ENCODE results near the gene SHD.
"Not testable (repeated sequence)": the region's sequence is repeated elsewhere in the genome, so short reads cannot be mapped to it uniquely, and the experiment has no call there.

Gene SHD

GRCh38 chr19:4278010-4278409, 1.1 kb upstream of the SHD start:
- H3K4me3 Mint-ChIP-seq = peak overlapping the region; percentile 83

DNA sequence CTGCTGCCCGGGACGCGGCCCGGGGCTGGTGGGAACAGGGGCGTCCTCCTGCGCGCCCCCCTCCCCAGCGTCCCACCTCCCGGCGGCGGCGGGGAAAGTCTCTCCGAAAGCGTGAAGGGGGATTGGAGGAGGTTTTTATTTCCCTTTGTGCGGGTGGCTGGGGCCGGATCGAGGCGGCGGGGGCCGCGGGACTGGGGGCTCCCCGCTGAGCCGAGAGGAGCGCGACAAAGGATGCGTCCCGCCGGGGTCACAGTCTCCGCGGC, 132 bp downstream of the SHD start:
- no peak for DNase-seq
- no peak overlapping the region for H3K27ac Mint-ChIP-seq
- TF ChIP-seq, protein P1, sequence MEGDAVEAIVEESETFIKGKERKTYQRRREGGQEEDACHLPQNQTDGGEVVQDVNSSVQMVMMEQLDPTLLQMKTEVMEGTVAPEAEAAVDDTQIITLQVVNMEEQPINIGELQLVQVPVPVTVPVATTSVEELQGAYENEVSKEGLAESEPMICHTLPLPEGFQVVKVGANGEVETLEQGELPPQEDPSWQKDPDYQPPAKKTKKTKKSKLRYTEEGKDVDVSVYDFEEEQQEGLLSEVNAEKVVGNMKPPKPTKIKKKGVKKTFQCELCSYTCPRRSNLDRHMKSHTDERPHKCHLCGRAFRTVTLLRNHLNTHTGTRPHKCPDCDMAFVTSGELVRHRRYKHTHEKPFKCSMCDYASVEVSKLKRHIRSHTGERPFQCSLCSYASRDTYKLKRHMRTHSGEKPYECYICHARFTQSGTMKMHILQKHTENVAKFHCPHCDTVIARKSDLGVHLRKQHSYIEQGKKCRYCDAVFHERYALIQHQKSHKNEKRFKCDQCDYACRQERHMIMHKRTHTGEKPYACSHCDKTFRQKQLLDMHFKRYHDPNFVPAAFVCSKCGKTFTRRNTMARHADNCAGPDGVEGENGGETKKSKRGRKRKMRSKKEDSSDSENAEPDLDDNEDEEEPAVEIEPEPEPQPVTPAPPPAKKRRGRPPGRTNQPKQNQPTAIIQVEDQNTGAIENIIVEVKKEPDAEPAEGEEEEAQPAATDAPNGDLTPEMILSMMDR (IDR thresholded peaks at IDR 0.05) = no peak
- peaks cover 70% of the 10 kb centered on the region for H3K27me3 Mint-ChIP-seq (ENCODE audit: low read depth, poor library complexity)
- no peaks in the 10 kb centered on the region for H3K9me3 Mint-ChIP-seq
- peak overlapping the region; percentile 48 for H3K4me3 Mint-ChIP-seq
- H3K4me1 Mint-ChIP-seq = peaks cover 11% of the 10 kb centered on the region
- H3K36me3 Mint-ChIP-seq (ENCODE audit: low read depth) = no peaks in the 10 kb centered on the region

More at GRCh38 chr19:4278010-4278409, 1.1 kb upstream of the SHD start:
- Mint-ChIP-seq H3K27ac (no peak overlapping the region), H3K36me3 (ENCODE audit: low read depth) (no peaks in the 10 kb centered on the region), H3K4me1 (peaks cover 11% of the 10 kb centered on the region), H3K9me3 (no peaks in the 10 kb centered on the region), H3K27me3 (ENCODE audit: low read depth, poor library complexity) (peaks cover 59% of the 10 kb centered on the region)
- DNase-seq = no peak
- TF ChIP-seq, protein P1 (IDR thresholded peaks at IDR 0.05) = no peak

DNA sequence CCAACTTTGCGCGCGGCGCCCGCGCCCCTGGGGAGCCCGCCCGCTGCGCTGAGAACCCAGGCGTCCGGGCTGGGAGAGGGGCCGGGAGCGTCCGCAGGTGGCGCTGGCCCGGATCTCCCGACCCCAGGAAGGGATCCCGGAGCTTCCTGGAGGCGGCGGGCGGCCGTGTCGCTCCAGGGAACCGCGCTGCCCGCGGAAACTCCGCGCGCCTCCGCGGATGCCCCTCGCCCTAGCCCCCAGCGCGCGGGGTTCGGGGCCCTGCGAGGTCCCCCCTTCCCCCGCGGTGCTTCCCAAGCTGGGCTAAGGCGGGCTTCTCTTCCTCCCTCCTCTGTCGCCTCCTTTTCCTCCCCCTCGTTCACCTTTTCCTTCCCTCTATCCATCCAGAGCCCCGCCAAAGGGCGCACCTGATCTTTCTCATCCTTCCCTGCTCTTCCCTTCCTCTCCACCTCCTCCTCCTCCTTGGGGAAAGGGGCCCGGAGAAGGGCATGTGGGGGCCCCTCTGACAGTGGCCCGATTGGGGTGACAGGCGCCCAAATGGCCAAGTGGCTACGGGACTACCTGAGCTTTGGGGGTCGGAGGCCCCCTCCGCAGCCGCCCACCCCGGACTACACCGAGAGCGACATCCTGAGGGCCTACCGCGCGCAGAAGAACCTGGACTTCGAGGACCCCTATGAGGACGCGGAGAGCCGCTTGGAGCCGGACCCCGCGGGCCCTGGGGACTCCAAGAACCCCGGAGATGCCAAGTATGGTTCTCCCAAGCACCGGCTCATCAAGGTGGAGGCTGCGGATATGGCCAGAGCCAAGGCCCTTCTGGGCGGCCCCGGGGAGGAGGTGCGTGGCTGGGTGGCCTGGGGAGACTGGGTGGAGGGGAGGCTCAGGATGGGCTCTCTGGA, 710 bp downstream of the SHD start:
- Mint-ChIP-seq H3K9me3 (no peaks in the 10 kb centered on the region), H3K27me3 (ENCODE audit: low read depth, poor library complexity) (peaks cover 76% of the 10 kb centered on the region), H3K4me1 (peaks cover 15% of the 10 kb centered on the region), H3K36me3 (ENCODE audit: low read depth) (no peaks in the 10 kb centered on the region), H3K4me3 (peak overlapping the region; percentile 84), H3K27ac (no peak overlapping the region)
- TF ChIP-seq, protein P1 (IDR thresholded peaks at IDR 0.05) = no peak
- DNase-seq = no peak

DNA sequence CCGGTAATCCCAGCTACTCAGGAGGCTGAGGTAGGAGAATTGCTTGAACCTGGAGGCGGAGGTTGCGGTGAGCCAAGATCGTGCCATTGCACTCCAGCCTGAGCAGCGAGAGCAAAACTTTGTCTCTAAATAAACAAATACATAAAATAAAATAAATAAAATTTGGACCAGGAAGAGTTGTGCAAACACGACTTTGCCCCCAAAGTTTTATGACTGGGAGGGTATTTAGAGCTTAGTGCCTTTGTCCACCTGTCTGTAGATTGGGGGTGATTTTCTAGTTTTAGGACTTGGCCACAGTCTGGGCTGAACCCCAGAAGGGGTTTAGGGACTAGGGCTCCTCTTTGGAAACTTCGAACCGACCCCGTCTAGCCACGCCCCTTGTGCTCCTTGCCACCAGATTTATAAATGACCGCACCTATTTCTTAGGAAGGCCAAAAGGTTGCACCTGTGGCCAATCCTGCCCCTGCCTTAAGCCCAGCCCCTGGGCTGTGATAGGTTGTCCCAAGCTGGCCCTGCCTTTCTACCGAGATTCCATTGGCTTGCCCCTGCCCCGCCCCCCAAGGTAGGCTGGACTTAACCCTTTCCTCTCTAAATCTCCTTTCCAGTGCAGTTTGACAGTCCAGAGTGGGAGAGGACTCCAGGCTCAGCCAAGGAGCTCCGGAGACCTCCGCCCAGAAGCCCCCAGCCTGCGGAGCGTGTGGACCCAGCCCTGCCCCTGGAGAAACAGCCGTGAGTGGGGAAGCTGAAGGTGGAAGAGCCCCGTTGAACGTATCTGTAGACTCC, 5.3 kb downstream of the SHD start:
- TF ChIP-seq, protein P1 (IDR thresholded peaks at IDR 0.05) = no peak
- Mint-ChIP-seq H3K36me3 (ENCODE audit: low read depth) (no peaks in the 10 kb centered on the region), H3K27me3 (ENCODE audit: low read depth, poor library complexity) (peaks cover 86% of the 10 kb centered on the region), H3K9me3 (no peaks in the 10 kb centered on the region), H3K4me1 (peaks cover 4% of the 10 kb centered on the region), H3K27ac (no peak overlapping the region), H3K4me3 (peak overlapping the region; percentile 20)
- peak; percentile 69 for DNase-seq

DNA sequence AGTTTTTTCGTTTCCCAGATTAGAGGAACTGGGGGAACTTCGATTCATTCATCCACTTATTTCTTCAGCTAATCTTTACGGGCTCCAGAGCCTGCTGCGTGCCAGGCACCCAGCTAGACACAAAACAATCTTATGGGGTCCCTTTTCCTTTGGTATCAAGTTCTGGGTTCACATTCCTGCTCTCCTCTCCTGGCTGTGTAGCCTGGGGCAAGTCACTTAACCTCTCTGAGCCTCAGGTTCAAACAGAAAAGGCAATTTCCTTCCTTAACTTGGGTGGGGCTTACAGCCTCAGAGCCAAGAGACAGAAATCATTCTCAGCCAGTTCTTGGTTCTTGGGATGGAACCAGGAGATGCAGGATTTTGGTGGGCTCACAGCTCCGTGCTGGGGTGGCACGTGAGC, 5.9 kb downstream of the SHD start:
- H3K36me3 Mint-ChIP-seq (ENCODE audit: low read depth) = no peaks in the 10 kb centered on the region
- no peak overlapping the region for H3K27ac Mint-ChIP-seq
- DNase-seq = no peak
- no peak overlapping the region for H3K4me3 Mint-ChIP-seq
- TF ChIP-seq, protein P1 (IDR thresholded peaks at IDR 0.05) = no peak
- H3K9me3 Mint-ChIP-seq = no peaks in the 10 kb centered on the region
- peaks cover 4% of the 10 kb centered on the region for H3K4me1 Mint-ChIP-seq
- H3K27me3 Mint-ChIP-seq (ENCODE audit: low read depth, poor library complexity) = peaks cover 82% of the 10 kb centered on the region

GRCh38 chr19:4286141-4286540, 7.1 kb downstream of the SHD start:
- not testable (repeated sequence) for H3K4me3 Mint-ChIP-seq; H3K27ac Mint-ChIP-seq; DNase-seq; H3K9me3 Mint-ChIP-seq; H3K36me3 Mint-ChIP-seq (ENCODE audit: low read depth)
- Mint-ChIP-seq H3K27me3 (ENCODE audit: low read depth, poor library complexity) (peaks cover 74% of the 10 kb centered on the region), H3K4me1 (peaks cover 11% of the 10 kb centered on the region)
